CD4-positive, alpha-beta T cell (primary cell): ENCODE results near the gene ADGRD2. TPM values are rescaled to one million over a fixed set of nuclear protein-coding genes. Genes with fewer than 3 reads are reported as not detected.

Source experiments
- ATAC-seq: fragments of 200-7000 bp; cut with Tn5 transposase; one replicate; pipeline ENCODE4 v1.10.0; 2022; ENCODE audit warnings: mild to moderate bottlenecking; ENCODE audit not compliant: poor library complexity
- CTCF ChIA-PET: fragments of 350-600 bp; sonication (Branson Sonifier 250); formaldehyde crosslinking; loops from one replicate; lab custom pipeline; 2021; ENCODE audit warnings: antibody characterized with exemption, inconsistent platforms; lab: Charles Lee
- POLR2A ChIA-PET: fragments of 350-600 bp; sonication (Branson Sonifier 250); formaldehyde crosslinking; loops from one replicate; lab custom pipeline; 2021; ENCODE audit warnings: antibody characterized with exemption, inconsistent platforms; lab: Charles Lee
- DNase-seq, 14 experiments: peaks; one replicate each; pipeline ENCODE4 v3.0.0-alpha.2; 2013 to 2020; ENCODE audit warnings: mixed read lengths in 2 of 14
- H3K27ac ChIP-seq, 2 donors: one replicate each; pipeline versions ENCODE4 v1.5.1 to v1.7.0; 2013; ENCODE audit warnings: low read length in 2 of 2, low read depth in 1 of 2, mild to moderate bottlenecking in 1 of 2
- H3K27me3 ChIP-seq, 2 experiments: 1 replicate in 1 of 2; 2 replicates in 1 of 2; pipeline versions ENCODE4 v1.6.1 to v1.7.0; 2013; ENCODE audit warnings: low read length in 2 of 2, control low read depth in 1 of 2, mild to moderate bottlenecking in 1 of 2, moderate library complexity in 1 of 2; ENCODE audit not compliant: insufficient read depth in 2 of 2, control insufficient read depth in 1 of 2
- H3K36me3 ChIP-seq: one replicate; pipeline ENCODE4 v1.6.1; 2013; ENCODE audit warnings: low read length, control low read depth; ENCODE audit not compliant: insufficient read depth
- H3K4me1 ChIP-seq: one replicate; pipeline ENCODE4 v1.6.1; 2013; ENCODE audit warnings: low read length, control low read depth; ENCODE audit not compliant: insufficient read depth
- H3K4me3 ChIP-seq: one replicate; pipeline ENCODE4 v1.5.1; 2013; ENCODE audit warnings: mild to moderate bottlenecking, low read length, moderate library complexity
- H3K9me3 ChIP-seq, 2 experiments: 1 replicate in 1 of 2; 2 replicates in 1 of 2; pipeline versions ENCODE4 v1.6.1 to v1.7.0; 2013; ENCODE audit warnings: low read length in 2 of 2, mild to moderate bottlenecking in 2 of 2, control low read depth in 1 of 2, moderate library complexity in 1 of 2; ENCODE audit not compliant: control insufficient read depth in 1 of 2, insufficient read depth in 1 of 2
- H3K27ac Mint-ChIP-seq: one replicate; pipeline ENCODE4 v1.8.0; 2020; ENCODE audit warnings: mixed read lengths
- H3K27me3 Mint-ChIP-seq: one replicate; pipeline ENCODE4 v1.8.0; 2021; ENCODE audit warnings: mixed read lengths
- H3K36me3 Mint-ChIP-seq: one replicate; pipeline ENCODE4 v1.8.0; 2021; ENCODE audit warnings: low read depth, mixed read lengths
- H3K4me1 Mint-ChIP-seq: one replicate; pipeline ENCODE4 v1.8.0; 2021; ENCODE audit warnings: low read depth, mixed read lengths
- H3K4me3 Mint-ChIP-seq: one replicate; pipeline ENCODE4 v1.8.0; 2020; ENCODE audit warnings: mild to moderate bottlenecking, mixed read lengths
- H3K9me3 Mint-ChIP-seq: one replicate; pipeline ENCODE4 v1.8.0; 2020; ENCODE audit warnings: mixed read lengths
- CTCF ChIP-seq: fragments of 200-600 bp; IDR thresholded peaks from one replicate; pipeline ENCODE4 v1.8.0; 2022; ENCODE audit warnings: antibody characterized with exemption, mild to moderate bottlenecking
- intact Hi-C, 2 experiments: fragments of 100-400 bp; cut with DNase I in 1 of 2; cut with micrococcal nuclease in 1 of 2; formaldehyde crosslinking; loops; one replicate each; pipeline versions ENCODE4 v1.15.1 to v1.9.0; 2023 to 2025; cut with DNase I, micrococcal nuclease
- total RNA-seq, 174 experiments: library from RNA in 2 of 174; stranded (reverse) in 2 of 174; gene quantifications; one replicate each; pipeline ENCODE4 v1.2.3 and lab custom pipeline; 2021 to 2026

Gene ADGRD2
- total RNA-seq, 2 experiments from 2014 or later: not detected

- Histone ChIP-seq H3K36me3 (no peaks in the 10 kb centered on the region), H3K27ac (no peak overlapping the region), H3K9me3 (peaks cover 0 to 11% of the 10 kb centered on the region in 2 experiments), H3K27me3 (peaks cover 13 to 29% of the 10 kb centered on the region in 2 experiments), H3K4me3 (no peak overlapping the region), H3K4me1 (no peaks in the 10 kb centered on the region)
- no peak for TF ChIP-seq CTCF
- ATAC-seq: no peak
- H3K4me1 Mint-ChIP-seq: no peaks in the 10 kb centered on the region
- H3K9me3 Mint-ChIP-seq: no peaks in the 10 kb centered on the region
- ChIA-PET CTCF (no interaction called here), POLR2A (no interaction called here)
- no peaks in the 10 kb centered on the region for H3K36me3 Mint-ChIP-seq
- no peak overlapping the region for H3K4me3 Mint-ChIP-seq
- no peak for DNase-seq
- intact Hi-C loops: no loop called here
- H3K27me3 Mint-ChIP-seq: peaks cover 20% of the 10 kb centered on the region
- H3K27ac Mint-ChIP-seq: no peak overlapping the region
These were observed 29.8 kb downstream of the ADGRD2 start for GRCh38 chr9:124479947-124480620.

- CTCF ChIA-PET: no interaction called here
These were observed 30.4 kb downstream of the ADGRD2 start for GRCh38 chr9:124480621-124480981.

GRCh38 chr9:124481115-124481514 is 30.9 kb downstream of the ADGRD2 start:
- ChIA-PET CTCF (no interaction called here), POLR2A (no interaction called here)
- DNase-seq: no peak
- no peaks in the 10 kb centered on the region for H3K4me1 Mint-ChIP-seq
- Histone ChIP-seq H3K4me3 (no peak overlapping the region), H3K27ac (no peak overlapping the region), H3K36me3 (no peaks in the 10 kb centered on the region), H3K9me3 (peaks cover 0 to 11% of the 10 kb centered on the region in 2 experiments), H3K4me1 (no peaks in the 10 kb centered on the region), H3K27me3 (peaks cover 13 to 24% of the 10 kb centered on the region in 2 experiments)
- H3K27ac Mint-ChIP-seq: no peak overlapping the region
- H3K9me3 Mint-ChIP-seq: no peaks in the 10 kb centered on the region
- H3K4me3 Mint-ChIP-seq: no peak overlapping the region
- ATAC-seq: no peak
- H3K36me3 Mint-ChIP-seq: no peaks in the 10 kb centered on the region
- intact Hi-C loops: no loop called here
- no peak for TF ChIP-seq CTCF
- peaks cover 17% of the 10 kb centered on the region for H3K27me3 Mint-ChIP-seq

More at GRCh38 chr9:124480621-124480981, 30.4 kb downstream of the ADGRD2 start:
- no peaks in the 10 kb centered on the region for H3K36me3 ChIP-seq
- POLR2A ChIA-PET: no interaction called here
- peaks cover 0 to 11% of the 10 kb centered on the region in 2 experiments for H3K9me3 ChIP-seq
- no peaks in the 10 kb centered on the region for H3K4me1 ChIP-seq
- no peak overlapping the region for H3K4me3 ChIP-seq
- ATAC-seq (no peak), DNase-seq (no peak)
- peaks cover 13 to 29% of the 10 kb centered on the region in 2 experiments for H3K27me3 ChIP-seq
- Mint-ChIP-seq H3K4me1 (no peaks in the 10 kb centered on the region), H3K27ac (no peak overlapping the region), H3K27me3 (peaks cover 17% of the 10 kb centered on the region), H3K36me3 (no peaks in the 10 kb centered on the region), H3K4me3 (no peak overlapping the region), H3K9me3 (no peaks in the 10 kb centered on the region)
- no peak for TF ChIP-seq CTCF
- intact Hi-C loops: no loop called here
- H3K27ac ChIP-seq: no peak overlapping the region
